ENCODE measurements around the gene CNIH1.

CNIH1 gene

GRCh38 chr14:54480830-54481562 lies 39.8 kb upstream of the CNIH1 start:
- DNase-seq: no peak
- H3K4me1 Mint-ChIP-seq: peaks cover 6% of the 10 kb centered on the region
- no peak overlapping the region for H3K27ac Mint-ChIP-seq

GRCh38 chr14:54478636-54479215 lies 37.6 kb upstream of the CNIH1 start:
- Mint-ChIP-seq H3K27me3 (ENCODE audit: low read depth, poor library complexity) (no peaks in the 10 kb centered on the region), H3K4me1 (no peaks in the 10 kb centered on the region), H3K36me3 (ENCODE audit: low read depth) (peaks cover 34% of the 10 kb centered on the region), H3K9me3 (no peaks in the 10 kb centered on the region), H3K4me3 (no peak overlapping the region), H3K27ac (peak overlapping the region; percentile 86)
- no peak for TF ChIP-seq CTCF (IDR thresholded peaks at IDR 0.05)
- no peak for DNase-seq

More at GRCh38 chr14:54480830-54481562, 39.8 kb upstream of the CNIH1 start:
- no peak for TF ChIP-seq CTCF (IDR thresholded peaks at IDR 0.05)
- peaks cover 7% of the 10 kb centered on the region for H3K9me3 Mint-ChIP-seq
- H3K4me3 Mint-ChIP-seq: no peak overlapping the region
- H3K27me3 Mint-ChIP-seq (ENCODE audit: low read depth, poor library complexity): peaks cover 3% of the 10 kb centered on the region
- peaks cover 54% of the 10 kb centered on the region for H3K36me3 Mint-ChIP-seq (ENCODE audit: low read depth)

- no peaks in the 10 kb centered on the region for H3K4me1 Mint-ChIP-seq
- peaks cover 22% of the 10 kb centered on the region for H3K36me3 Mint-ChIP-seq (ENCODE audit: low read depth)
Observed at GRCh38 chr14:54475911-54476310, 34.7 kb upstream of the CNIH1 start.

GRCh38 chr14:54475187-54475899 lies 34.2 kb upstream of the CNIH1 start:
- H3K36me3 Mint-ChIP-seq (ENCODE audit: low read depth): peaks cover 24% of the 10 kb centered on the region
- H3K4me3 Mint-ChIP-seq: no peak overlapping the region
- TF ChIP-seq CTCF (IDR thresholded peaks at IDR 0.05): no peak
- no peaks in the 10 kb centered on the region for H3K4me1 Mint-ChIP-seq
- DNase-seq: no peak
- peaks cover 2% of the 10 kb centered on the region for H3K27me3 Mint-ChIP-seq (ENCODE audit: low read depth, poor library complexity)
- H3K9me3 Mint-ChIP-seq: no peaks in the 10 kb centered on the region
- H3K27ac Mint-ChIP-seq: no peak overlapping the region

More at GRCh38 chr14:54475911-54476310, 34.7 kb upstream of the CNIH1 start:
- Mint-ChIP-seq H3K27ac (no peak overlapping the region), H3K9me3 (no peaks in the 10 kb centered on the region), H3K27me3 (ENCODE audit: low read depth, poor library complexity) (peaks cover 2% of the 10 kb centered on the region), H3K4me3 (no peak overlapping the region)
- DNase-seq: no peak
- TF ChIP-seq CTCF (IDR thresholded peaks at IDR 0.05): no peak

- Mint-ChIP-seq H3K4me1 (no peaks in the 10 kb centered on the region), H3K36me3 (ENCODE audit: low read depth) (peaks cover 23% of the 10 kb centered on the region), H3K27me3 (ENCODE audit: low read depth, poor library complexity) (peaks cover 6% of the 10 kb centered on the region), H3K27ac (no peak overlapping the region), H3K4me3 (no peak overlapping the region), H3K9me3 (no peaks in the 10 kb centered on the region)
- DNase-seq: no peak
- TF ChIP-seq CTCF (IDR thresholded peaks at IDR 0.05): no peak
Observed at GRCh38 chr14:54474232-54474793, 33.1 kb upstream of the CNIH1 start.
